Measurements from ENCODE around the gene NOS3. TPM values are rescaled to one million over a fixed set of nuclear protein-coding genes. Genes with fewer than 3 reads are reported as not detected.

NOS3 gene
- total and polyA plus RNA-seq, 2 of the 13 experiments (the other 11 are each of a cell fraction or from before 2014, with no cell fraction given): 3.7 to 7.5 TPM

DNA sequence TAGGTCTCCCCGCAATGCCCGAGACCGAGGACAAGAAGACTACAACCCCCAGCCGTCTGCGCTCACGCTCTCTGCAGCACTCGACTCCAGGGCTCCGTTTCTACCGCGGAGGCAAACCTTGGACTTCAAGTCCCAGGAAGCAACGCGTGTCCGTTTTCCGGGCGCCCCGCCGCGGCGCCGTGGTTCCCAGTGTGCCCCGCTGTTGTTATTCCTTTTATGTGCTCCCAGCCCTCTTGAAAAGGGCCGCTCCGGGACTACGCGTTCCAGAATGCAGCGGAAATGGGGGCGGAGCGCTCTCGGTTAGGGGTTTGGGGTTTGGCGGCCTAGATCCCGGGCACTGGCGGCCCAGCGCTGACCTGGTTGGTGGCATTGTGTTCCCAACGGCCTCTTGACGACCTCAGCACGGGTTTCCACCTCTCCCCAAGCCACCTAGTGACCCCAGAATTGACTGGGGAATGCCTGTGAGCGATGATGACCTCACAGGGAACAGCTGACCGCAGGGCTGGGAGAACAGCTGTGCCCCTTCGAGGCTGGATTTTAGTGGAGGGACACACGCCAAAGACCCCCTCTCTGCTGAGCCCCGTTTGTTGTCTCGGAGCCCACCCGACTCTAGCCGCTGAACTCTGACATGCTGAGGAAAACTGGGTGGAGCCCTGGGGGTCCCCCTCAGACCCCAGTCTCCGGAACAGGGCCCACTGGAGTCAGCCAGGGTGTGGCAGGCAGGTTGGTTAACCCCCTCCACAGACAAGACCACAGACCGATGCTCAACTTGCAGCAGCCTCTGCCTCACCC is 67.4 kb downstream of the NOS3 start (continued):
- TF ChIP-seq, protein P1, sequence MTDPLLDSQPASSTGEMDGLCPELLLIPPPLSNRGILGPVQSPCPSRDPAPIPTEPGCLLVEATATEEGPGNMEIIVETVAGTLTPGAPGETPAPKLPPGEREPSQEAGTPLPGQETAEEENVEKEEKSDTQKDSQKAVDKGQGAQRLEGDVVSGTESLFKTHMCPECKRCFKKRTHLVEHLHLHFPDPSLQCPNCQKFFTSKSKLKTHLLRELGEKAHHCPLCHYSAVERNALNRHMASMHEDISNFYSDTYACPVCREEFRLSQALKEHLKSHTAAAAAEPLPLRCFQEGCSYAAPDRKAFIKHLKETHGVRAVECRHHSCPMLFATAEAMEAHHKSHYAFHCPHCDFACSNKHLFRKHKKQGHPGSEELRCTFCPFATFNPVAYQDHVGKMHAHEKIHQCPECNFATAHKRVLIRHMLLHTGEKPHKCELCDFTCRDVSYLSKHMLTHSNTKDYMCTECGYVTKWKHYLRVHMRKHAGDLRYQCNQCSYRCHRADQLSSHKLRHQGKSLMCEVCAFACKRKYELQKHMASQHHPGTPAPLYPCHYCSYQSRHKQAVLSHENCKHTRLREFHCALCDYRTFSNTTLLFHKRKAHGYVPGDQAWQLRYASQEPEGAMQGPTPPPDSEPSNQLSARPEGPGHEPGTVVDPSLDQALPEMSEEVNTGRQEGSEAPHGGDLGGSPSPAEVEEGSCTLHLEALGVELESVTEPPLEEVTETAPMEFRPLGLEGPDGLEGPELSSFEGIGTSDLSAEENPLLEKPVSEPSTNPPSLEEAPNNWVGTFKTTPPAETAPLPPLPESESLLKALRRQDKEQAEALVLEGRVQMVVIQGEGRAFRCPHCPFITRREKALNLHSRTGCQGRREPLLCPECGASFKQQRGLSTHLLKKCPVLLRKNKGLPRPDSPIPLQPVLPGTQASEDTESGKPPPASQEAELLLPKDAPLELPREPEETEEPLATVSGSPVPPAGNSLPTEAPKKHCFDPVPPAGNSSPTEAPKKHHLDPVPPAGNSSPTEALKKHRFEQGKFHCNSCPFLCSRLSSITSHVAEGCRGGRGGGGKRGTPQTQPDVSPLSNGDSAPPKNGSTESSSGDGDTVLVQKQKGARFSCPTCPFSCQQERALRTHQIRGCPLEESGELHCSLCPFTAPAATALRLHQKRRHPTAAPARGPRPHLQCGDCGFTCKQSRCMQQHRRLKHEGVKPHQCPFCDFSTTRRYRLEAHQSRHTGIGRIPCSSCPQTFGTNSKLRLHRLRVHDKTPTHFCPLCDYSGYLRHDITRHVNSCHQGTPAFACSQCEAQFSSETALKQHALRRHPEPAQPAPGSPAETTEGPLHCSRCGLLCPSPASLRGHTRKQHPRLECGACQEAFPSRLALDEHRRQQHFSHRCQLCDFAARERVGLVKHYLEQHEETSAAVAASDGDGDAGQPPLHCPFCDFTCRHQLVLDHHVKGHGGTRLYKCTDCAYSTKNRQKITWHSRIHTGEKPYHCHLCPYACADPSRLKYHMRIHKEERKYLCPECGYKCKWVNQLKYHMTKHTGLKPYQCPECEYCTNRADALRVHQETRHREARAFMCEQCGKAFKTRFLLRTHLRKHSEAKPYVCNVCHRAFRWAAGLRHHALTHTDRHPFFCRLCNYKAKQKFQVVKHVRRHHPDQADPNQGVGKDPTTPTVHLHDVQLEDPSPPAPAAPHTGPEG (CRISPR knock-in tag; IDR thresholded peaks at IDR 0.05): peak; percentile 45; the same call in 1 of the 2 replicates
- TF ChIP-seq, protein P2, sequence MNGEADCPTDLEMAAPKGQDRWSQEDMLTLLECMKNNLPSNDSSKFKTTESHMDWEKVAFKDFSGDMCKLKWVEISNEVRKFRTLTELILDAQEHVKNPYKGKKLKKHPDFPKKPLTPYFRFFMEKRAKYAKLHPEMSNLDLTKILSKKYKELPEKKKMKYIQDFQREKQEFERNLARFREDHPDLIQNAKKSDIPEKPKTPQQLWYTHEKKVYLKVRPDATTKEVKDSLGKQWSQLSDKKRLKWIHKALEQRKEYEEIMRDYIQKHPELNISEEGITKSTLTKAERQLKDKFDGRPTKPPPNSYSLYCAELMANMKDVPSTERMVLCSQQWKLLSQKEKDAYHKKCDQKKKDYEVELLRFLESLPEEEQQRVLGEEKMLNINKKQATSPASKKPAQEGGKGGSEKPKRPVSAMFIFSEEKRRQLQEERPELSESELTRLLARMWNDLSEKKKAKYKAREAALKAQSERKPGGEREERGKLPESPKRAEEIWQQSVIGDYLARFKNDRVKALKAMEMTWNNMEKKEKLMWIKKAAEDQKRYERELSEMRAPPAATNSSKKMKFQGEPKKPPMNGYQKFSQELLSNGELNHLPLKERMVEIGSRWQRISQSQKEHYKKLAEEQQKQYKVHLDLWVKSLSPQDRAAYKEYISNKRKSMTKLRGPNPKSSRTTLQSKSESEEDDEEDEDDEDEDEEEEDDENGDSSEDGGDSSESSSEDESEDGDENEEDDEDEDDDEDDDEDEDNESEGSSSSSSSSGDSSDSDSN (CRISPR knock-in tag; IDR thresholded peaks at IDR 0.05): peak; percentile 64; the same call in 1 of the 2 replicates
- TF ChIP-seq ZFX (CRISPR knock-in tag; IDR thresholded peaks at IDR 0.05; ENCODE audit: low read depth) (peak; percentile 94), DR1 (CRISPR knock-in tag; IDR thresholded peaks at IDR 0.05) (peak; percentile 78; the same call in 1 of the 2 replicates), GATAD1 (CRISPR knock-in tag; IDR thresholded peaks at IDR 0.05) (peak; percentile 76), JUN (CRISPR knock-in tag; IDR thresholded peaks at IDR 0.05) (peak; percentile 67; the same call in 1 of the 2 replicates), MLLT10 (CRISPR knock-in tag; IDR thresholded peaks at IDR 0.05) (no peak)
- TF ChIP-seq, protein P3, sequence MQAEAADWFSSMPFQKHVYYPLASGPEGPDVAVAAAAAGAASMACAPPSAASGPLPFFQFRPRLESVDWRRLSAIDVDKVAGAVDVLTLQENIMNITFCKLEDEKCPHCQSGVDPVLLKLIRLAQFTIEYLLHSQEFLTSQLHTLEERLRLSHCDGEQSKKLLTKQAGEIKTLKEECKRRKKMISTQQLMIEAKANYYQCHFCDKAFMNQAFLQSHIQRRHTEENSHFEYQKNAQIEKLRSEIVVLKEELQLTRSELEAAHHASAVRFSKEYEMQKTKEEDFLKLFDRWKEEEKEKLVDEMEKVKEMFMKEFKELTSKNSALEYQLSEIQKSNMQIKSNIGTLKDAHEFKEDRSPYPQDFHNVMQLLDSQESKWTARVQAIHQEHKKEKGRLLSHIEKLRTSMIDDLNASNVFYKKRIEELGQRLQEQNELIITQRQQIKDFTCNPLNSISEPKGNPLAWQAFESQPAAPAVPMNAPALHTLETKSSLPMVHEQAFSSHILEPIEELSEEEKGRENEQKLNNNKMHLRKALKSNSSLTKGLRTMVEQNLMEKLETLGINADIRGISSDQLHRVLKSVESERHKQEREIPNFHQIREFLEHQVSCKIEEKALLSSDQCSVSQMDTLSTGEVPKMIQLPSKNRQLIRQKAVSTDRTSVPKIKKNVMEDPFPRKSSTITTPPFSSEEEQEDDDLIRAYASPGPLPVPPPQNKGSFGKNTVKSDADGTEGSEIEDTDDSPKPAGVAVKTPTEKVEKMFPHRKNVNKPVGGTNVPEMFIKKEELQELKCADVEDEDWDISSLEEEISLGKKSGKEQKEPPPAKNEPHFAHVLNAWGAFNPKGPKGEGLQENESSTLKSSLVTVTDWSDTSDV (CRISPR knock-in tag; IDR thresholded peaks at IDR 0.05): 0 out of 2 replicates have a peak, but pooled peaks have one; percentile 47
- TF ChIP-seq, protein P4, sequence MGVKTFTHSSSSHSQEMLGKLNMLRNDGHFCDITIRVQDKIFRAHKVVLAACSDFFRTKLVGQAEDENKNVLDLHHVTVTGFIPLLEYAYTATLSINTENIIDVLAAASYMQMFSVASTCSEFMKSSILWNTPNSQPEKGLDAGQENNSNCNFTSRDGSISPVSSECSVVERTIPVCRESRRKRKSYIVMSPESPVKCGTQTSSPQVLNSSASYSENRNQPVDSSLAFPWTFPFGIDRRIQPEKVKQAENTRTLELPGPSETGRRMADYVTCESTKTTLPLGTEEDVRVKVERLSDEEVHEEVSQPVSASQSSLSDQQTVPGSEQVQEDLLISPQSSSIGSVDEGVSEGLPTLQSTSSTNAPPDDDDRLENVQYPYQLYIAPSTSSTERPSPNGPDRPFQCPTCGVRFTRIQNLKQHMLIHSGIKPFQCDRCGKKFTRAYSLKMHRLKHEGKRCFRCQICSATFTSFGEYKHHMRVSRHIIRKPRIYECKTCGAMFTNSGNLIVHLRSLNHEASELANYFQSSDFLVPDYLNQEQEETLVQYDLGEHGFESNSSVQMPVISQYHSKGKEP (CRISPR knock-in tag; IDR thresholded peaks at IDR 0.05): no peak
- TF ChIP-seq, protein P5, sequence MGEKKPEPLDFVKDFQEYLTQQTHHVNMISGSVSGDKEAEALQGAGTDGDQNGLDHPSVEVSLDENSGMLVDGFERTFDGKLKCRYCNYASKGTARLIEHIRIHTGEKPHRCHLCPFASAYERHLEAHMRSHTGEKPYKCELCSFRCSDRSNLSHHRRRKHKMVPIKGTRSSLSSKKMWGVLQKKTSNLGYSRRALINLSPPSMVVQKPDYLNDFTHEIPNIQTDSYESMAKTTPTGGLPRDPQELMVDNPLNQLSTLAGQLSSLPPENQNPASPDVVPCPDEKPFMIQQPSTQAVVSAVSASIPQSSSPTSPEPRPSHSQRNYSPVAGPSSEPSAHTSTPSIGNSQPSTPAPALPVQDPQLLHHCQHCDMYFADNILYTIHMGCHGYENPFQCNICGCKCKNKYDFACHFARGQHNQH (CRISPR knock-in tag; IDR thresholded peaks at IDR 0.05): peak; percentile 46; the same call in 1 of the 2 replicates
- TF ChIP-seq, protein P6, sequence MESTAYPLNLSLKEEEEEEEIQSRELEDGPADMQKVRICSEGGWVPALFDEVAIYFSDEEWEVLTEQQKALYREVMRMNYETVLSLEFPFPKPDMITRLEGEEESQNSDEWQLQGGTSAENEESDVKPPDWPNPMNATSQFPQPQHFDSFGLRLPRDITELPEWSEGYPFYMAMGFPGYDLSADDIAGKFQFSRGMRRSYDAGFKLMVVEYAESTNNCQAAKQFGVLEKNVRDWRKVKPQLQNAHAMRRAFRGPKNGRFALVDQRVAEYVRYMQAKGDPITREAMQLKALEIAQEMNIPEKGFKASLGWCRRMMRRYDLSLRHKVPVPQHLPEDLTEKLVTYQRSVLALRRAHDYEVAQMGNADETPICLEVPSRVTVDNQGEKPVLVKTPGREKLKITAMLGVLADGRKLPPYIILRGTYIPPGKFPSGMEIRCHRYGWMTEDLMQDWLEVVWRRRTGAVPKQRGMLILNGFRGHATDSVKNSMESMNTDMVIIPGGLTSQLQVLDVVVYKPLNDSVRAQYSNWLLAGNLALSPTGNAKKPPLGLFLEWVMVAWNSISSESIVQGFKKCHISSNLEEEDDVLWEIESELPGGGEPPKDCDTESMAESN (CRISPR knock-in tag; conservative IDR thresholded peaks at IDR 0.05): peak; percentile 80
